WTC11 (cell line): ENCODE data around the gene KIN.

Source experiments
- ARID4B ChIP-seq: sonication (generic); formaldehyde crosslinking; IDR thresholded peaks from 2 replicates; pipeline ENCODE4 v1.8.0; 2023; ENCODE audit warnings: missing genetic modification reagents, mild to moderate bottlenecking, borderline replicate concordance
- ATF2 ChIP-seq: sonication (generic); formaldehyde crosslinking; IDR thresholded peaks from 2 replicates; pipeline ENCODE4 v1.8.1; 2022; ENCODE audit warnings: low read depth, missing genetic modification reagents, borderline replicate concordance
- CTCF ChIP-seq: fragments of 200-600 bp; IDR thresholded peaks from 2 replicates; pipeline ENCODE4 v1.8.0; 2022; ENCODE audit warnings: antibody characterized with exemption
- E2F1 ChIP-seq: sonication (generic); formaldehyde crosslinking; IDR thresholded peaks from 2 replicates; pipeline ENCODE4 v1.8.0; 2022; ENCODE audit warnings: mild to moderate bottlenecking, missing genetic modification reagents
- ETV6 ChIP-seq: sonication (generic); formaldehyde crosslinking; IDR thresholded peaks from 2 replicates; pipeline ENCODE4 v1.8.1; 2022; ENCODE audit warnings: mild to moderate bottlenecking, missing genetic modification reagents
- JUN ChIP-seq: sonication (generic); formaldehyde crosslinking; IDR thresholded peaks from 2 replicates; pipeline ENCODE4 v1.8.0; 2023; ENCODE audit warnings: mild to moderate bottlenecking, missing genetic modification reagents
- MAX ChIP-seq: sonication (generic); formaldehyde crosslinking; IDR thresholded peaks from 2 replicates; pipeline ENCODE4 v1.8.0; 2022; ENCODE audit warnings: mild to moderate bottlenecking, missing genetic modification reagents
- MXD4 ChIP-seq: fragments of 250-450 bp; sonication (Bioruptor Pico); IDR thresholded peaks from 2 replicates; pipeline ENCODE4 v1.8.0; 2021; ENCODE audit warnings: mild to moderate bottlenecking, moderate library complexity, borderline replicate concordance
- NFATC4 ChIP-seq: fragments of 250-450 bp; sonication (Bioruptor Pico); IDR thresholded peaks from 2 replicates; pipeline ENCODE4 v1.9.0; 2021; ENCODE audit warnings: mild to moderate bottlenecking
- NR3C1 ChIP-seq: sonication (generic); formaldehyde crosslinking; conservative IDR thresholded peaks from 2 replicates; pipeline ENCODE4 v1.8.1; 2023; ENCODE audit warnings: low read depth, mild to moderate bottlenecking, missing genetic modification reagents

- TF ChIP-seq MAX (CRISPR knock-in tag) = no peak
- TF ChIP-seq NR3C1 = no peak
- TF ChIP-seq CTCF = no peak
- no peak for TF ChIP-seq MXD4 (CRISPR knock-in tag)
- TF ChIP-seq ETV6 (CRISPR knock-in tag) = no peak
- TF ChIP-seq ARID4B (CRISPR knock-in tag) = no peak
- TF ChIP-seq NFATC4 (CRISPR knock-in tag) = no peak
- TF ChIP-seq E2F1 (CRISPR knock-in tag) = no peak
- no peak for TF ChIP-seq JUN
- no peak for TF ChIP-seq ATF2 (CRISPR knock-in tag)
Observed at GRCh38 chr10:7703140-7703539, 84.7 kb downstream of the KIN start, which contains the start of gene ITIH2.
